ENCODE results near the gene SLC25A21. TPM values are rescaled to one million over a fixed set of nuclear protein-coding genes. Genes with fewer than 3 reads are reported as not detected.

The SLC25A21 gene
- total RNA-seq, 1 donor from 2014 or later: not detected

- no peak overlapping the region for H3K27ac Mint-ChIP-seq
- POLR2A ChIA-PET: no interaction called here
- TF ChIP-seq, protein P1, sequence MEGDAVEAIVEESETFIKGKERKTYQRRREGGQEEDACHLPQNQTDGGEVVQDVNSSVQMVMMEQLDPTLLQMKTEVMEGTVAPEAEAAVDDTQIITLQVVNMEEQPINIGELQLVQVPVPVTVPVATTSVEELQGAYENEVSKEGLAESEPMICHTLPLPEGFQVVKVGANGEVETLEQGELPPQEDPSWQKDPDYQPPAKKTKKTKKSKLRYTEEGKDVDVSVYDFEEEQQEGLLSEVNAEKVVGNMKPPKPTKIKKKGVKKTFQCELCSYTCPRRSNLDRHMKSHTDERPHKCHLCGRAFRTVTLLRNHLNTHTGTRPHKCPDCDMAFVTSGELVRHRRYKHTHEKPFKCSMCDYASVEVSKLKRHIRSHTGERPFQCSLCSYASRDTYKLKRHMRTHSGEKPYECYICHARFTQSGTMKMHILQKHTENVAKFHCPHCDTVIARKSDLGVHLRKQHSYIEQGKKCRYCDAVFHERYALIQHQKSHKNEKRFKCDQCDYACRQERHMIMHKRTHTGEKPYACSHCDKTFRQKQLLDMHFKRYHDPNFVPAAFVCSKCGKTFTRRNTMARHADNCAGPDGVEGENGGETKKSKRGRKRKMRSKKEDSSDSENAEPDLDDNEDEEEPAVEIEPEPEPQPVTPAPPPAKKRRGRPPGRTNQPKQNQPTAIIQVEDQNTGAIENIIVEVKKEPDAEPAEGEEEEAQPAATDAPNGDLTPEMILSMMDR (IDR thresholded peaks at IDR 0.05): no peak
Measured at GRCh38 chr14:36847366-36847765, 325.0 kb downstream of the SLC25A21 start.

DNA sequence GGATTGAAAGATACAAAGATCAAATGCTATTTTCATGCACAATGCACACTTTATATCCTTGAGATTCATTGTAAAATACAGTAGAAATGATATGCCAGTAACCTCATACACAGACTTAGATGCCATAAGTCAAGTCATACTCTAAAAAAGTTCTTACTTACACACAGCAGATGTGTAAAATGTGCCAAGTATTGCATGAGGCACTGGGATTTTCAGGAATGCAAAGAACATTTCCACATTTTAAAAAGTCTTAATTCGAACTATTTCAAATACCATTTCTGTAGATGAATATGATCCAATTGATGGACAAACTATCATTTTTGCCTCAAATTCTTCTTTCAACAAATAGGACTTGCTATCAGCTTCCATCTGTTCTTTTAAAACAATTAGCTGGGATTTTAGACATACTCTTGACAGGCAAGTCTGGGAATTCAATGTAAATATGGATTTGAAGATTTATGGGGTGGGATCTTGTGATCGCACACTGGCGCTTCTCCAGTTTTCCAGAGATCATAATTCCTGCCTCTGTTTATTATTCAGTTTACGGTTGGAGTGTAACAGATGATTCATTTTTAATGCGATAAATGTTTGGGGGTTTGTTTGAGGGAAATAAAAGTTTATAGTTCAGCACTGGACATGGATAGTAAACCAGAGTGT lies 326.9 kb downstream of the SLC25A21 start:
- H3K4me1 Mint-ChIP-seq: no peaks in the 10 kb centered on the region
- H3K4me3 Mint-ChIP-seq: no peak overlapping the region
- no peaks in the 10 kb centered on the region for H3K27me3 Mint-ChIP-seq
- no peak overlapping the region for H3K27ac Mint-ChIP-seq
- H3K36me3 Mint-ChIP-seq (ENCODE audit: low read depth): no peaks in the 10 kb centered on the region
- intact Hi-C loops (cut with micrococcal nuclease): no loop called here
- DNase-seq: no peak
- TF ChIP-seq, protein P1 (IDR thresholded peaks at IDR 0.05): no peak
- ATAC-seq (ENCODE audit: low read depth): no peak
- ChIA-PET CTCF (no interaction called here), POLR2A (no interaction called here)
- no peaks in the 10 kb centered on the region for H3K9me3 Mint-ChIP-seq

More at GRCh38 chr14:36847366-36847765, 325.0 kb downstream of the SLC25A21 start:
- Mint-ChIP-seq H3K4me1 (no peaks in the 10 kb centered on the region), H3K27me3 (no peaks in the 10 kb centered on the region), H3K9me3 (no peaks in the 10 kb centered on the region), H3K36me3 (ENCODE audit: low read depth) (no peaks in the 10 kb centered on the region), H3K4me3 (no peak overlapping the region)
- DNase-seq (no peak), ATAC-seq (ENCODE audit: low read depth) (no peak)
- CTCF ChIA-PET: no interaction called here
- intact Hi-C loops (cut with micrococcal nuclease): no loop called here

GRCh38 chr14:36844443-36845195 lies 327.8 kb downstream of the SLC25A21 start:
- DNase-seq (no peak), ATAC-seq (ENCODE audit: low read depth) (no peak)
- CTCF ChIA-PET: no interaction called here
- no peaks in the 10 kb centered on the region for H3K27me3 Mint-ChIP-seq
- H3K9me3 Mint-ChIP-seq: no peaks in the 10 kb centered on the region
- H3K36me3 Mint-ChIP-seq (ENCODE audit: low read depth): no peaks in the 10 kb centered on the region
- no peak overlapping the region for H3K4me3 Mint-ChIP-seq
- POLR2A ChIA-PET: no interaction called here
- no peak overlapping the region for H3K27ac Mint-ChIP-seq
- TF ChIP-seq, protein P1 (IDR thresholded peaks at IDR 0.05): no peak
- H3K4me1 Mint-ChIP-seq: no peaks in the 10 kb centered on the region
- intact Hi-C loops (cut with micrococcal nuclease): no loop called here

DNA sequence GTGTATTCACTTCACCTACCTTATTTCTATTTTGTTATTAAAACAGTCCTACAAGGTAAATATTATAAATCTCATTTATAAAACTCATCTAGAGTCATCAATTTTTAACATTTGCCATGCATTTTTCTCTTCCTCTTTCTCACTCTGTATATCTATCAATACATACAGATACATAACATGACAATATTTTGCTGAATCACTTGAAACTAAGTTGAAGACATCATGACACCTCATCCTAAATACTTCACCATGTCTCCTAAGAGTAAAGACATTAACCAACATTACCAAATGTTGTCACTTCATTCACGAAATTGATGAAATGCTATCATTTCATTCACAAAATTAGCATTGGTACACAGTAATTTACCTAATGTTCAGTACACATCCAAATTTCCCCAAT lies 329.0 kb downstream of the SLC25A21 start:
- ATAC-seq (ENCODE audit: low read depth) (no peak), DNase-seq (no peak)
- Mint-ChIP-seq H3K27ac (no peak overlapping the region), H3K27me3 (no peaks in the 10 kb centered on the region), H3K4me3 (no peak overlapping the region), H3K4me1 (no peaks in the 10 kb centered on the region), H3K36me3 (ENCODE audit: low read depth) (no peaks in the 10 kb centered on the region), H3K9me3 (no peaks in the 10 kb centered on the region)
- TF ChIP-seq, protein P1 (IDR thresholded peaks at IDR 0.05): no peak
- ChIA-PET POLR2A (no interaction called here), CTCF (no interaction called here)
- intact Hi-C loops (cut with micrococcal nuclease): no loop called here

GRCh38 chr14:36835128-36835527 lies 337.3 kb downstream of the SLC25A21 start:
- H3K27ac Mint-ChIP-seq: no peak overlapping the region
- H3K27me3 Mint-ChIP-seq: no peaks in the 10 kb centered on the region
- TF ChIP-seq, protein P1 (IDR thresholded peaks at IDR 0.05): no peak
- ChIA-PET CTCF (no interaction called here), POLR2A (no interaction called here)
- H3K36me3 Mint-ChIP-seq (ENCODE audit: low read depth): no peaks in the 10 kb centered on the region
- no peak for ATAC-seq (ENCODE audit: low read depth)
- peaks cover 2% of the 10 kb centered on the region for H3K9me3 Mint-ChIP-seq
- no peak overlapping the region for H3K4me3 Mint-ChIP-seq
- DNase-seq: no peak
- no peaks in the 10 kb centered on the region for H3K4me1 Mint-ChIP-seq
- intact Hi-C loops (cut with micrococcal nuclease): no loop called here

All from activated B cell treated with CpG ODN at 0.5 μM for 24 hours (primary cell).